ENCODE data around the gene VPS25.

VPS25 gene

GRCh38 chr17:42797067-42798007, 24.1 kb downstream of the VPS25 start:
- no peaks in the 10 kb centered on the region for H3K9me3 Mint-ChIP-seq
- H3K27ac Mint-ChIP-seq: peak overlapping the region; percentile 85 to 98 (median 97)
- TF ChIP-seq CTCF (IDR thresholded peaks at IDR 0.05; ENCODE audit: unreplicated experiment in 3 of 3): no peak
- no peaks in the 10 kb centered on the region for H3K27me3 Mint-ChIP-seq (ENCODE audit: low read depth)
- peaks cover 6% of the 10 kb centered on the region for H3K36me3 Mint-ChIP-seq (ENCODE audit: low read depth)
- peak overlapping the region; percentile 97 to 99 (median 98) for H3K4me3 Mint-ChIP-seq
- H3K4me1 Mint-ChIP-seq: peaks cover 28% of the 10 kb centered on the region

GRCh38 chr17:42798011-42798382, 24.7 kb downstream of the VPS25 start:
- Mint-ChIP-seq H3K4me1 (peaks cover 32% of the 10 kb centered on the region), H3K9me3 (no peaks in the 10 kb centered on the region), H3K4me3 (peak overlapping the region; percentile 97 to 99 (median 98)), H3K27ac (peak overlapping the region; percentile 85 to 98 (median 97)), H3K36me3 (ENCODE audit: low read depth) (peaks cover 6% of the 10 kb centered on the region), H3K27me3 (ENCODE audit: low read depth) (no peaks in the 10 kb centered on the region)
- no peak for TF ChIP-seq CTCF (IDR thresholded peaks at IDR 0.05; ENCODE audit: unreplicated experiment in 3 of 3)

- Mint-ChIP-seq H3K27ac (peak within 1 kb of the TSS; percentile 85 to 98 (median 97)), H3K4me3 (peak within 1 kb of the TSS; percentile 97 to 99 (median 98))
Observed at GRCh38 chr17:42798383-42799380, 25.4 kb downstream of the VPS25 start, which contains the start of the genes CNTD1 and COA3. Gene CNTD1 (plus strand): TSS chr17:42798861. CDS start chr17:42799068, 207 bp downstream. Gene COA3 (minus strand): TSS chr17:42798704. CDS start chr17:42798681, 23 bp downstream.

GRCh38 chr17:42803074-42803883, 30.0 kb downstream of the VPS25 start:
- H3K4me1 Mint-ChIP-seq: peaks cover 15% of the 10 kb centered on the region
- H3K27ac Mint-ChIP-seq: no peak overlapping the region
- peak overlapping the region in 1 of 3 experiments; percentile 5 for H3K4me3 Mint-ChIP-seq
- H3K36me3 Mint-ChIP-seq (ENCODE audit: low read depth): no peaks in the 10 kb centered on the region
- H3K27me3 Mint-ChIP-seq (ENCODE audit: low read depth): peaks cover 6% of the 10 kb centered on the region
- no peaks in the 10 kb centered on the region for H3K9me3 Mint-ChIP-seq
- TF ChIP-seq CTCF (IDR thresholded peaks at IDR 0.05; ENCODE audit: unreplicated experiment in 3 of 3): no peak

More at GRCh38 chr17:42798383-42799380, 25.4 kb downstream of the VPS25 start, which contains the start of the genes CNTD1 and COA3:
- H3K27me3 Mint-ChIP-seq (ENCODE audit: low read depth): no peaks in the 10 kb centered on the region
- peaks cover 36% of the 10 kb centered on the region for H3K4me1 Mint-ChIP-seq
- peaks cover 6% of the 10 kb centered on the region for H3K36me3 Mint-ChIP-seq (ENCODE audit: low read depth)
- H3K9me3 Mint-ChIP-seq: no peaks in the 10 kb centered on the region
- no peak for TF ChIP-seq CTCF (IDR thresholded peaks at IDR 0.05; ENCODE audit: unreplicated experiment in 3 of 3)

GRCh38 chr17:42804918-42805367, 31.7 kb downstream of the VPS25 start:
- H3K36me3 Mint-ChIP-seq (ENCODE audit: low read depth): peaks cover 2% of the 10 kb centered on the region
- no peaks in the 10 kb centered on the region for H3K9me3 Mint-ChIP-seq
- peak overlapping the region in 2 of 3 experiments; percentile 11 to 46 for H3K27ac Mint-ChIP-seq
- peaks cover 6% of the 10 kb centered on the region for H3K27me3 Mint-ChIP-seq (ENCODE audit: low read depth)
- peaks cover 9% of the 10 kb centered on the region for H3K4me1 Mint-ChIP-seq
- no peak for TF ChIP-seq CTCF (IDR thresholded peaks at IDR 0.05; ENCODE audit: unreplicated experiment in 3 of 3)
- H3K4me3 Mint-ChIP-seq: no peak overlapping the region

Data from nephron (organoid).